IMR-90 (cell line): ENCODE data around the gene SLC29A1.

Source experiments
- POLR2A ChIP-seq: IDR thresholded peaks from 2 replicates; pipeline ENCODE4 v1.6.1; 2012; ENCODE audit warnings: mild to moderate bottlenecking, low read depth, low read length
- RAD21 ChIP-seq: IDR thresholded peaks from 2 replicates; pipeline ENCODE4 v1.6.1; 2012; ENCODE audit warnings: low read length, improper control_type of control experiment
- SMC3 ChIP-seq: fragments of 150-350 bp; IDR thresholded peaks from 2 replicates; pipeline ENCODE4 v1.6.1; 2016; ENCODE audit warnings: low read depth, mild to moderate bottlenecking, antibody characterized with exemption, low read length, moderate library complexity
- TF ChIP-seq, protein P1 (sequence below): conservative IDR thresholded peaks from 2 replicates; pipeline ENCODE4 v1.5.1; 2012; ENCODE audit warnings: mild to moderate bottlenecking, low read depth, low read length, improper control_type of control experiment

DNA sequence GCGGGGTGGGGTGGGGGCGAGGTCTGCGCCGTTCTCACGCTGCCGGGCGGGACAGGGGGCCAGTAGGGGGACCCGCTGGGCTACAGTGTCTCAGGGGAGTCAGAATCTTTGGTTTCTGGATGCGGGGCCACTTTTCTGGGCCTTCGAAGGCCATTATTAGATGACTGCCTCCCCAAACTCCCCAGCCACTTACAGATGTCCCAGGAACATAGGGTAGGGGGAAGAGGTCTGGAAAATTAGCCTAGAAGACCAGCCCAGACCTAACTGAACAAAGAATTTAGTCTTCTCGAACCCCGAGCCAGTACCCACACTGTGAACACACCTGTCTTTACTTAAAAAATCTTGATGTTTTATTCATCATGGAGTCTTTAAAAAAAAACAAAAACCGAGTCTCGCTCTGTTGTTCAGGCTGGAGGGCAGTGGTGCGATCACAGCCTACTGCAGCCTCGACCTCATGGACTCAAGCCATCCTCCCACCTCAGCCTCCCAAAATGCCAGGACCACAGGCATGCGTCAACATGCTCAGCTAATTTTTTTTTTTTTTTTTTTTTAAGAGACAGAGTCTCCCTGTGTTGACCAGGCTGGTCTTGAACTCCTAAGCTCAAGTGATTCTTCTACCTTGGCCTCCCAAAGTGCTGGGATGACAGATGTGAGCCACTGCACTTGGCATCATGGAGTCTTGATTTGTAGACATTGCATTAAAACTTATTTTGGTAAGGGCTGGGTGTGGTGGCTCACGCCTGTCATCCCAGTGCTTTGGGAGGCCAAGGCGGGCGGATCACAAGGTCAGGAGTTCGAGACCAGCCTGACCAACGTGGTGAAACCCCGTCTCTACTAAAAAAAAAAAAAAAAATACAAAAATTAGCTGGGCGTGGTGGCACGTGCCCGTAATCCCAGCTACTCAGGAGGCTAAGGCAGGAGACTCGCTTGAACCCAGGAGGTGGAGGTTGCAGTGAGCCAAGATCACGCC is 3.3 kb upstream of the SLC29A1 start:
- TF ChIP-seq RAD21 (no peak), POLR2A (no peak), SMC3 (no peak)
- TF ChIP-seq, protein P1, sequence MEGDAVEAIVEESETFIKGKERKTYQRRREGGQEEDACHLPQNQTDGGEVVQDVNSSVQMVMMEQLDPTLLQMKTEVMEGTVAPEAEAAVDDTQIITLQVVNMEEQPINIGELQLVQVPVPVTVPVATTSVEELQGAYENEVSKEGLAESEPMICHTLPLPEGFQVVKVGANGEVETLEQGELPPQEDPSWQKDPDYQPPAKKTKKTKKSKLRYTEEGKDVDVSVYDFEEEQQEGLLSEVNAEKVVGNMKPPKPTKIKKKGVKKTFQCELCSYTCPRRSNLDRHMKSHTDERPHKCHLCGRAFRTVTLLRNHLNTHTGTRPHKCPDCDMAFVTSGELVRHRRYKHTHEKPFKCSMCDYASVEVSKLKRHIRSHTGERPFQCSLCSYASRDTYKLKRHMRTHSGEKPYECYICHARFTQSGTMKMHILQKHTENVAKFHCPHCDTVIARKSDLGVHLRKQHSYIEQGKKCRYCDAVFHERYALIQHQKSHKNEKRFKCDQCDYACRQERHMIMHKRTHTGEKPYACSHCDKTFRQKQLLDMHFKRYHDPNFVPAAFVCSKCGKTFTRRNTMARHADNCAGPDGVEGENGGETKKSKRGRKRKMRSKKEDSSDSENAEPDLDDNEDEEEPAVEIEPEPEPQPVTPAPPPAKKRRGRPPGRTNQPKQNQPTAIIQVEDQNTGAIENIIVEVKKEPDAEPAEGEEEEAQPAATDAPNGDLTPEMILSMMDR, result no peak
